Measurements from ENCODE around the gene TBC1D21. TPM values are rescaled to one million over a fixed set of nuclear protein-coding genes. Genes with fewer than 3 reads are reported as not detected.
A peak's percentile ranks its signal among the peaks of the same experiment; 100 is the strongest.

The TBC1D21 gene
- total RNA-seq, 1 donor from 2014 or later = not detected

DNA sequence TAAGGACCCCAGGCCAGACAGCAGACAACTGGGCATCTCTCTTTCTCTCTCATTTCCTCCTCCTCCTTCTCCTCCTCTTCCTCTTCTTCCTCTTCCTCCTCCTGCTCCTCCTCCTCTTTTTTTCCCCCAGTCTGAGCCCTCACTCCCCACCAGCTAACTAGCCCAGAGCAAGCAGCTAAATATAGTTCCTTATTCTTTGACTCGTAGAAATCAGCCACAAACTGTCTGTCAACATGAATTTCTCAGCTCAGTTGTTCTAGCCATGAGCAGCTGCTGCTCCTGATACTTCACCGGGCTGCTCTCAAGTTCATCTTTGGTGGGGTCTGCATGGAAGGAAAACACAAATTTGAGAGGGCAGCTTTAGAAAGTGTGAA is 33.7 kb downstream of the TBC1D21 start:
- ATAC-seq (no peak), DNase-seq (ENCODE audit: low spot score) (no peak)

DNA sequence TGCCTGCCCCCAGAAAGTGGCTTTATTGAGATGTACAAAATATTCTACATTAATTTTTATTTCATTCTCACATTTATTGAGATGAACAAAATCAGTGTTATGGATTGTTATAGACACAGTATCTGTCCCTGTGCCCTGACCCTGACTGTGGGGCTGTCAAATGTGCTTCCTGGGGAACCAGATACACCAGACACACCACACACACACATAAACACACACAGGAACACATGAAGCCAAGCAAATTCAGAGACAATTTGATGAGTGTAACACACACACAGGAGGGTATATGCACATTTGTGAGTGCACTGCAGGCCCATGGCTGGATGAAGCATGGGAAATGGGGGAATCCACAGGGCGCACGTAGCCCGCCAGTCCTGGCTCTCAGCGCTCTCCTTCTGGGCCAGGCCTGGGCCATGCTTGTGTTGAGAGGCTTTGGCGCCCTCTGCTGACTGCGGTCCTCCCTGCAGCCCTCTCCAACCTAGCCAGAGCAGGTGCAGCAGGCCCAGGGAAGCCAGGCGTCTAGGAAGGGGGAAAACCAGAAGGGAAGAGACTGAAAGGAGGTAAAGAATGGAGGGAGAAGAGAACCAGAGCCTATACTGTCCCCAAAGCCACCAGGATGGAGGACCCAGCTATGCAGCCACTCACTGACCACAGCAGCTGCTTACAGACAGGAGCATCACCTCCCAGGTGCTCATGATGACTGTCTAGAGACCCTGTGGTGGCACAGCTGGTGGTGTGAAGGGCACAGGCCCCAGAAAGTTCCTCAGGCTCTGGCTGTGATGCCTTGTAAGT is 34.9 kb downstream of the TBC1D21 start:
- DNase-seq (ENCODE audit: low spot score) = peak; percentile 80
- ATAC-seq = peak; percentile 98

GRCh38 chr15:73908822-73909122 is 35.4 kb downstream of the TBC1D21 start:
- no peak for DNase-seq (ENCODE audit: low spot score)
- ATAC-seq = peak; percentile 9

- no peak for ATAC-seq
These were observed 36.3 kb downstream of the TBC1D21 start for GRCh38 chr15:73909651-73910050.

GRCh38 chr15:73910522-73911303 is 37.3 kb downstream of the TBC1D21 start:
- no peak for ATAC-seq
- no peak for DNase-seq (ENCODE audit: low spot score)

More at GRCh38 chr15:73909651-73910050, 36.3 kb downstream of the TBC1D21 start:
- DNase-seq (ENCODE audit: low spot score) = no peak

GRCh38 chr15:73912030-73912596 is 38.7 kb downstream of the TBC1D21 start:
- ATAC-seq (no peak), DNase-seq (ENCODE audit: low spot score) (no peak)

GRCh38 chr15:73914145-73914544 is 40.8 kb downstream of the TBC1D21 start:
- DNase-seq (ENCODE audit: low spot score) = no peak
- ATAC-seq = no peak

GRCh38 chr15:73915082-73915481 is 41.7 kb downstream of the TBC1D21 start:
- ATAC-seq (no peak), DNase-seq (ENCODE audit: low spot score) (no peak)

DNA sequence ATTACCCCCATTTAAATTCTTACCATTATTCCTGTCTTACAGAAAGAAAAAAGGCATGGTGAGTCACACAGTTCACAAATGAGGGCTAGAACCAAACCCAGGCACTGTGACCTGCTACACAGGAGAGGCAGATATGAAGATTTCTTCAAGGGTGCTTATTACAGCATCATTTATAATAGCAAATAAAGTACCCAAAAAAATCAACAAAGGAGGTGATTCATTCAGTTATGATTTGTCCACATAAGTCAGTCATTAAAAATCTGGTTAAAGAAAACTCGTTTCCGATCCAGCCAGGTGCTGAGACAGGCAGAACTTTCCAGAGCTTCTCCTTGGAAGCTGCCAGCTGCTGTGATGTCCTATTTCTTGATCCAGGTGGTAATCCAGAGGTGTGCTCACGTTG is 45.4 kb downstream of the TBC1D21 start:
- DNase-seq (ENCODE audit: low spot score) = no peak
- no peak for ATAC-seq

DNA sequence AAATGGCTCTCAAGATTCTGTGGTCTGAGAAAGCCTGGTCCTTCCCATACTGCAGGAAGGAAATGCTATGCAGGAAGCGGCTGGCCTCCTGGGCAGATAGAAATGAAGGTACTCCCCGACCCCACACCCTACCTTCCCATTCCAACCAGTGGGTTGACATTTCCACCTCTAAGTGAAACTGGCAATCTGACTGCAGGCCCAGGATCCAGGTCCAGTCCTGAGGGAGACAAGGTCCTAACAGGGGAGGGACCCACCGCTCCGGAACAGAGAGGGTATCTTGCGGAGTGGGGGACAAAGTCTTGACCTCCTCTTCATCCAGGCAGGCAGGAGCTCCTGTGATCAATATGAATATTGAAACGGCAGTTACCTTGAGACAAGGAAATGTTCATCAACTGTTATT is 46.3 kb downstream of the TBC1D21 start:
- ATAC-seq (no peak), DNase-seq (ENCODE audit: low spot score) (no peak)

DNA sequence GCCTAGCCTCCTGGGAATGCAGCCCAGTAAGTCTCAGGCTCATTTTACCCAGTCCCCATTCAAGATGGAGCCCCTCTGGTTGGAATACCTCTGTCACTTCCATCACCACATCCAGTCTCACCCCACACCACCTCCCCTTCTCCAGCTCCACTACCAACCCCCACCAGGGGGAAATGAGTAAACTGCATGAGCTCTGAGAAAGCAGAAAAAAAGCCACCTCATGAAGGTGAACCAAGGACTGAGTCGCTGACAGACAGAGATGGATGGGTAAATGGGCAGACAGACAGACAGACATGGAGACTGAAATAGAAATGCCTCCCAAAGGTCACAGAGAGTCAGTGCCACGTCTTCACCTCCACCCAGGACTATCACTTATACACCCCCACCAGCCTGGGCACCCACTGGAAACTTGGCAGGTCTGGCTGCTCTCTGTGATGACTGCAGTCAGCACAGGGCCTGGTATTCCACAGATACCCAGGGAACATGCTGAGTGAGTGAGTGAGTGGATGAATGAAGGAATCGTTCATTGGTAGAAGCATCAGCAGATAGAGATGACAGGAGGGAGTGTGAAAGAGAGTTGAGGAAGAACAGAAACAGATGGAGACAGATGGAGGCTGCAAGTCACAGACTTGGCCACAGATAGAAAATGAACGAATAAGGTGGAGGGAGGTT is 48.0 kb downstream of the TBC1D21 start:
- DNase-seq (ENCODE audit: low spot score) (no peak), ATAC-seq (no peak)

- DNase-seq (ENCODE audit: low spot score) (no peak), ATAC-seq (no peak)
These were observed 49.1 kb downstream of the TBC1D21 start for GRCh38 chr15:73922186-73923151.

- DNase-seq (ENCODE audit: low spot score) (no peak), ATAC-seq (no peak)
These were observed 49.8 kb downstream of the TBC1D21 start for GRCh38 chr15:73923156-73923487.

DNA sequence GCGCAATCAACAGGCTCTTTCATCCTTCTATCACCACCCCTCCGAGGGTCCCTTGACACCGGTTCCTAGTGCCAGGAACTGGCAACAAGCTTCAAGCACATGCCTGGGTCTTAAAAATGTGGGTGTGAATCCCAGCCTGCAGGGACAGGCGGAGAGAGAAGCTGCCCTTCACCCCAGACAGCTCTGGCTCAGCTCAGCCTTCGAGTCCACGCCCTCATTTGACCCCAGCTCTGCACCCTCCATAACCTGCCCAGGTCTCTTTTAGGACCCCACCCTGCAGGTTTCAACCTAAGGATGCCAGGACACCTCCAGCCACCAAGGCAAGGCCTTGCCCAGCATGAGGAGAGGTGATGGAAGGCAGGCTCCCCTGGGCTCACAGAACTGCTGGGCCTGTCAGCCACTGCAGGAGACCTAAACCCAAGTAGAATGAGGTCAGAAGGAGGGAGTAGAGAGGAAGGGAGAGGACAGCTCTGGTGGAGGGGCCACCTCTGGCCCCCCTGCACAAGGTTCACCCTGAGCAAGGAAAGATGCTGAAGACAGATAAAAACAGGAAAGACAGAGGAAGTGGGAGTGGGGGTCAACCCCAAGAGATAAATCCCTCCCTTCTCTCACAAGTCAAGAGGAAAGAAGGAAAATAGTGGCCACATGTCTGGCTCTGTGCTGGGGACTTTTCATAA is 50.3 kb downstream of the TBC1D21 start:
- no peak for ATAC-seq

GRCh38 chr15:73924171-73924921 is 51.0 kb downstream of the TBC1D21 start:
- DNase-seq (ENCODE audit: low spot score) (no peak), ATAC-seq (no peak)

More for the DNA sequence above, 50.3 kb downstream of the TBC1D21 start:
- no peak for DNase-seq (ENCODE audit: low spot score)

DNA sequence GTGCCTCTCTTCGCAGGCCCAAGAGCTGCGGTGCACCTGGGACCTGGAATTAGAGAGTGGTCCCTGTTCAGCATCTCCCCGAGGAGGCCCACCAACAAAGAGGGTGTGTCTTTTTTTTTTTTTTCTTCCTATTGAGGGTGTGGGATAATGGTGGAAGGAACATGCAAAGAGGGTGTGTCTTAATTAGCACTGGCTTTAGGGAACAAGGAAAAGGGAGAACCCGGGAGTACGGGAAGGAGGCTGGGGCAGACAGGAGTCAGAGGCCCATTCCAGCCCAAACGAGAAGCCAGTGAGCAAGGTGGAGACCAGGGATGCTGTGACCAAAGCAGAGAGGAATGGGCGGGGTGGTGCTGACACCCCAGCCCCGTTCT is 52.5 kb downstream of the TBC1D21 start:
- DNase-seq (ENCODE audit: low spot score) (no peak), ATAC-seq (no peak)

DNA sequence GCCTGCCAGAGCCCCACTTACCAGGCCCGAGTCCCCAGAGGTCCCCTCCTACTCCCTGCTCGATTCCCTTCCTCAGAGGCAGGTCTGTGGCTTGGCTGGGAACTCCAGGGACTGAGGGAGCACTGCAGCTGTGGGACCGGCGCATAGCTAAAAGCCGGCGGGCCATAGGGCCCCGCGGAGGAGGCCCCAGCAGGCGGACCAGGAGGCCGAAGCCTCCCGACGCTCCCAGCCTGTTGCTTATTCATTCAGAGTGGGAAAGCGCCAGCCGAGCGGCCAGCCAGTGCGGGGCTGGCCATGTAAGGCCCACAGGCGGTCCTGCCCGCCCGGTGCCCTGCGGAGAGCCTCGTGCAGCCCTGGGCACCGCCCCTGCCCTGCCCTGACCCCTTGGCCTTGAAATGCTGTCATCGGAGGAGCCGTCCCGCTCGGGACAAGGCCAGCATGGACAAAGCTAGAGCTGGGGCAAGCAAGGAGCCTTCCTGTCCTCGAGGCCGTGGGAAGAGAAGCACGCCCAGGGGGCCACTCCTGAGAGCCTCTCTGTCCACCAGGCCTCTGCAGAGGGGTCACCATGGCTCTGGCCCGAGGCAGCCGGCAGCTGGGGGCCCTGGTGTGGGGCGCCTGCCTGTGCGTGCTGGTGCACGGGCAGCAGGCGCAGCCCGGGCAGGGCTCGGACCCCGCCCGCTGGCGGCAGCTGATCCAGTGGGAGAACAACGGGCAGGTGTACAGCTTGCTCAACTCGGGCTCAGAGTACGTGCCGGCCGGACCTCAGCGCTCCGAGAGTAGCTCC is 53.0 kb downstream of the TBC1D21 start, which contains the start of gene LOXL1:
Gene LOXL1 (plus strand): TSS at position 244 of the 784 bp plus-strand sequence. CDS start 322 bp downstream, at position 566.
- ATAC-seq = peak; percentile 49
- DNase-seq (ENCODE audit: low spot score) = no peak

- ATAC-seq = peak; percentile 29
- no peak for DNase-seq (ENCODE audit: low spot score)
These were observed 53.7 kb downstream of the TBC1D21 start for GRCh38 chr15:73927003-73927475.

All from left lobe of liver (tissue), 2 donors.